GM20431 (cell line): Measurements from ENCODE around the gene GSTT2B.
"Not testable (repeated sequence)": the region's sequence is repeated elsewhere in the genome, so short reads cannot be mapped to it uniquely, and the experiment has no call there.

ENCODE experiments used
- in situ Hi-C: fragments of 300-500 bp; cut with MseI, MboI; formaldehyde crosslinking; loops from one replicate; pipeline ENCODE4 v1.15.0; 2020; ENCODE audit warnings: low sequenced_read_pairs; ENCODE audit not compliant: unreplicated experiment

The GSTT2B gene, protein sequence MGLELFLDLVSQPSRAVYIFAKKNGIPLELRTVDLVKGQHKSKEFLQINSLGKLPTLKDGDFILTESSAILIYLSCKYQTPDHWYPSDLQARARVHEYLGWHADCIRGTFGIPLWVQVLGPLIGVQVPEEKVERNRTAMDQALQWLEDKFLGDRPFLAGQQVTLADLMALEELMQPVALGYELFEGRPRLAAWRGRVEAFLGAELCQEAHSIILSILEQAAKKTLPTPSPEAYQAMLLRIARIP

GRCh38 chr22:23961084-23961771 lies at the start of gene GSTT2B:
TSS of gene GSTT2B (minus strand) at chr22:23961195. CDS start at chr22:23961131, 64 bp downstream.
- in situ Hi-C loops = not testable (repeated sequence)

- in situ Hi-C loops = loop anchor here (25.0 kb wide), 1 partner anchor 527 kb away; no protein-coding TSS in a partner anchor
These were observed 49.0 kb upstream of the GSTT2B start for GRCh38 chr22:24010018-24010391.

DNA sequence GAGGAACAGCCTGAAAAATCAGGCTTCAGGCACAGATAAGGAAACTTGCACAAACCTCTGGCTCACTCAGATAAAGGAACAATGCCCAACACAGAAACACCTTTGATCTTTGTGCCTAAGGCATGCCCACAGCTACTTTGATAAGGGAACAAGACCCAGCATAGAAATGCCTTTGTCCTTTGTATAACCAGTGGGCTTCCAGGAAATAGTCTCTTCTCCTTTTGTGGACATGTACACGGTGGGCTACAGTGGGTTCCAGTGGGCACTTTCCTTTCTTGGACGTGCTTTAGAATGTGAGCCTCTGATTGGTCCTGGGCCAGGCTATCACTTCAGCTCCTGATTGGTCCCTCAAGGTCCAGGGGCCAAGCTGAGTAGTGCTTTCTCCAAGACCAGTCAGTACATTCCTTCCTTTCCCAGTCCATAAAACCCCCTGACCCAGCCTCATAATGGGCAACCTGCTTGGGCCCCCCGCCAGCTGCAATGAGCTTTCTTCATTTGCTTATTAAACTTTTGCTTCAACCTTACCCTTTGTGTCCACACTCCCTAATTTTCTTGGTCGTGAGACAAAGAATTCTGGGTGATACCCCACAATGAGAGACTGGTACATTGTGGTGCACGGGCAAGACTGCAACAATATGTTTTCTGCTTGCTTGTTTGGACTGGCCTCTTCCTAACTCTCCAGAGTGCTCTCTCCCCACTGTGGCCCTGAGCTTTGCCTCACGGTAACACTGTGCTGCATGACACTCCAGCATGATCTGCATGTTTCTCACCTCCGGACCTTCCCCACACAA lies 48.4 kb upstream of the GSTT2B start:
- in situ Hi-C loops = loop anchor here (25.0 kb wide), 1 partner anchor 528 kb away; no protein-coding TSS in a partner anchor

DNA sequence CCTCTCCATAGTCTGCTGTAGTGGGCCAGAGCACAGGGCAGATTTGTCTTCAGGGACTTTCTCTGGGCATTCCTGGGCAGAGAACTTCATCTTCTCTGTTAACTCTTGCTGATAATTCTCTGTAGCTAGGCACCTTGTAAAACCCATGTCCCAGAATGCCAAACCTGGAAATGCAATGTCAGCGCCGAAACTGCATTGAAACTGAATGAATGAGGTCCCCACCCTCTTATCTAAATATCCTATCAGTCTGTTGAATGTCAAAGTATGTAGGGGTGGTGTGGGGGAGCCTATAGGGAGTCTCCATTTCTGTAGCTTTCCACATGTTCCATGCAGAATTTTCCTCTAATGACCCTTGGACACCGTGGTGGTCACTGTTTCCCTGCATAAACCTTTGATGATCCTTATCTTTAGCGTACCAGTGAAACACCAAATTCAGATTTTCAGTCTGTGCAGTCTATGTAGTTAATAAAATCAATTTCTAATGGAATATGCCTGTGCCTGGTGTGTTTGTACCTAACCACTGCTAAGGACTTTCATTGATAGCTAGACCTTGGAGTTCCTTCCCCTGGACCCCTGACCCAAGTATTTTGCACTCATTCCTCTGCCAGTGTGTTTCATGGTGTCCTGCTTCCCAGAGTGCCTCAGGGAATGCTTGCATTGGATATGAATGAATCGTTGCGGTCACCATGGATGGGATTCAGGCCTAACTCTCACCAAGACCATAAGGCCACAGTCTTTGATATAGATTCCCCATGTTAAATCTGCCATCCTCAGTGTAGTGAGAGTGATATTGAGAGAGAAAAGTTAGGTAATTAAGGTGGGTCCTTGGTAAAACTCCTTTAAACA lies 47.6 kb upstream of the GSTT2B start:
- in situ Hi-C loops = loop anchor here (25.0 kb wide), 1 partner anchor 529 kb away; no protein-coding TSS in a partner anchor

GRCh38 chr22:24008022-24008283 lies 47.0 kb upstream of the GSTT2B start:
- in situ Hi-C loops = loop anchor here (25.0 kb wide), 1 partner anchor 529 kb away; no protein-coding TSS in a partner anchor

- in situ Hi-C loops = loop anchor here (25.0 kb wide), 1 partner anchor 530 kb away; no protein-coding TSS in a partner anchor
These were observed 46.4 kb upstream of the GSTT2B start for GRCh38 chr22:24007253-24008021.

DNA sequence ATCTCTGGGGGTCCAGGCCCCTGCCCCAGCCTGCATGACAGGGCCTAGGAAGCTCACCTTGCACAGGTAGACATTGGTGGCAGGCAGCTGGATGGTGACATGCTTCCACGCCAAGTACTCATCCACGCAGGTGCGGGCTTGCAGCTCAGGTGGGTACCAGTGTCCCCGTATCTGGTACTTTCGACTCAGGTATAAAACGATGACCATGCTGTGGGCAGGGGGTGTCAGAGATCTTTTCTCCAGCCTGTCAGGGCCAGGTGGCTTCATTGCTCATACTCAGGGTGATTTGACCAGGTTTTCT lies 45.9 kb upstream of the GSTT2B start:
- in situ Hi-C loops = loop anchor here (25.0 kb wide), 1 partner anchor 530 kb away; no protein-coding TSS in a partner anchor

GRCh38 chr22:24006207-24006913 lies 45.4 kb upstream of the GSTT2B start:
- in situ Hi-C loops = loop anchor here (25.0 kb wide), 1 partner anchor 531 kb away; no protein-coding TSS in a partner anchor

DNA sequence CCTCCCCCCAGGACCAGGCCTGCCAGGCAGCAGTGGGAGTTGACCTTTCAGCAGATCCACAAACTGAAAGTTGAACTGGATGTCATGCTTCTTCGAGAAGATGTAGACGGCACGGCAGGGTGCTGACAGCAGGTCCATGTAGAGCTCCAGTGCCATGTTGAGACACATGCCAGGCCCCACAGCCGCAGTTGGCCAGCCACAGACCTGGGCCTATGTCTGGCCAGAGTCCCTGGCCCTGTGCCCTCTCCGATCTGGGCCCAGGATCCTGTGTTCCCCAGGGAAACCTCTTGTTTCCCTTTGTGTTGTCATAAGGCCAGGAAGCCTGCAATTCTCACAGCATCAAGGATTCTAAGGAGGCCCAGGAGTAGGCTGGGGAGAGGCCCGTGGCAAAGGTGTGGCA lies 44.2 kb upstream of the GSTT2B start, which contains the start of gene GSTT4:
Gene GSTT4 (minus strand): TSS at position 253 of the 400 bp plus-strand sequence. CDS start 97 bp downstream, at position 156.
- in situ Hi-C loops = loop anchor here (25.0 kb wide), 1 partner anchor 532 kb away; no protein-coding TSS in a partner anchor

DNA sequence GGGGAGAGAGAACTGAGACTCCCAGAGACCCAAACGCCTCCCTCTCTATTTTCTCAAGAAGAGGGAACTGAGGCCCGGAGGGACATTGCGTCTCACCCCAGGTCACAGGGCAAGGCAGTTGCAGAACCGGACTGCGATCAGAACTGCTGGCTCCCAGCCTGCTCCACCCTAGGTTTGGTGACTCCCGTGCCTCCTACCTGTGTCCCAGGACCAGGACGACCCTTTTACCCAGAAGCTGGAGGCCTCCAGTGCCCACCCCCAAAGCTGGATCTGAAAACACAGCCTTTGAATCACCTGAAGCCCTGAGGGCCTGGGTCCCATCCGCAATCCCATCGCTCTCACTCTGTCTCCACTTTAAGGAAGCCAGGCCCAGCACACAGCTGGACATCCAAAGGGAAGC lies 42.9 kb upstream of the GSTT2B start:
- in situ Hi-C loops = loop anchor here (25.0 kb wide), 1 partner anchor 533 kb away; no protein-coding TSS in a partner anchor

GRCh38 chr22:24002851-24003250 lies 41.9 kb upstream of the GSTT2B start:
- in situ Hi-C loops = loop anchor here (25.0 kb wide), 1 partner anchor 534 kb away; no protein-coding TSS in a partner anchor

GRCh38 chr22:24002272-24002671 lies 41.3 kb upstream of the GSTT2B start:
- in situ Hi-C loops = loop anchor here (25.0 kb wide), 1 partner anchor 535 kb away; no protein-coding TSS in a partner anchor

GRCh38 chr22:24001314-24001713 lies 40.3 kb upstream of the GSTT2B start:
- in situ Hi-C loops = loop anchor here (25.0 kb wide), 1 partner anchor 536 kb away; no protein-coding TSS in a partner anchor

- in situ Hi-C loops = loop anchor here (25.0 kb wide), 1 partner anchor 538 kb away; no protein-coding TSS in a partner anchor
These were observed 38.8 kb upstream of the GSTT2B start for GRCh38 chr22:23999779-24000178.

DNA sequence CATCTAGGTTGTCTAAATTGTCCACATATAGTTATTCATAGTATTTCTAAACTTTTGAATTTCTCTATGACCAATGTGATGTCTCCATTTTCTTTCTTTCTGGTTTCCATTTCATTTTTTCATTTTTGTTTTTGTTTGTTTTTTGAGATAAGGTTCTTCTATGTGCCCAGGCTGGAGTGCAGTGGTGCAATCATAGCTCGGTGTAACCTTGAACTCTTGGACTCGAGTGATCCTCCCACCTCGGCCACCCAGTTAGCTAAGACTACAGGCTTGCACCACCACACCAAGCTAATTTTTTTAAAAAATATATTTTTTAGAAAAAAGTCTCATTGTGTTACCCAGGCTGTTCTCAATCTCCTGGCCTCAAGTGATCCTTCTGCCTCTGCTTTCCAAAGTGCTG lies 36.1 kb upstream of the GSTT2B start:
- in situ Hi-C loops = no loop called here

- in situ Hi-C loops = not testable (repeated sequence)
These were observed 32.7 kb upstream of the GSTT2B start for GRCh38 chr22:23993581-23994177.

- in situ Hi-C loops = not testable (repeated sequence)
These were observed 32.1 kb upstream of the GSTT2B start for GRCh38 chr22:23993080-23993479.
